Stimulated activated naive CD8-positive, alpha-beta T cell treated with anti-CD3 and anti-CD28 coated beads, Interleukin-15, Interleukin-2, amounts not matched to agents 100 ng/mL and 50 ng/mL, for 24 hours (primary cell): ENCODE measurements around the gene DOCK7.
"Not testable (repeated sequence)": the region's sequence is repeated elsewhere in the genome, so short reads cannot be mapped to it uniquely, and the experiment has no call there.

Experiments used
- H3K27ac Mint-ChIP-seq: one replicate; pipeline ENCODE4 v1.8.0; 2021; ENCODE audit warnings: mild to moderate bottlenecking, mixed read lengths
- H3K27me3 Mint-ChIP-seq: one replicate; pipeline ENCODE4 v1.8.0; 2021; ENCODE audit warnings: mixed read lengths
- H3K36me3 Mint-ChIP-seq: one replicate; pipeline ENCODE4 v1.8.0; 2021; ENCODE audit warnings: low read depth, mixed read lengths
- H3K4me1 Mint-ChIP-seq: one replicate; pipeline ENCODE4 v1.8.0; 2021; ENCODE audit warnings: low read depth, mixed read lengths
- H3K4me3 Mint-ChIP-seq: one replicate; pipeline ENCODE4 v1.8.0; 2021; ENCODE audit warnings: mild to moderate bottlenecking, mixed read lengths
- H3K9me3 Mint-ChIP-seq: one replicate; pipeline ENCODE4 v1.8.0; 2021; ENCODE audit warnings: mixed read lengths

DOCK7 gene

GRCh38 chr1:62676611-62677356 lies 11.4 kb downstream of the DOCK7 start:
- no peaks in the 10 kb centered on the region for H3K36me3 Mint-ChIP-seq
- H3K9me3 Mint-ChIP-seq: no peaks in the 10 kb centered on the region

GRCh38 chr1:62673629-62674028 lies 14.6 kb downstream of the DOCK7 start:
- no peaks in the 10 kb centered on the region for H3K9me3 Mint-ChIP-seq

More at GRCh38 chr1:62676611-62677356, 11.4 kb downstream of the DOCK7 start:
- Mint-ChIP-seq H3K4me1 (peaks cover 10% of the 10 kb centered on the region), H3K27ac (no peak overlapping the region), H3K4me3 (no peak overlapping the region), H3K27me3 (no peaks in the 10 kb centered on the region)

GRCh38 chr1:62672029-62672428 lies 16.2 kb downstream of the DOCK7 start:
- no peaks in the 10 kb centered on the region for H3K27me3 Mint-ChIP-seq
- H3K36me3 Mint-ChIP-seq: no peaks in the 10 kb centered on the region
- peaks cover 8% of the 10 kb centered on the region for H3K4me1 Mint-ChIP-seq
- H3K27ac Mint-ChIP-seq: no peak overlapping the region
- H3K4me3 Mint-ChIP-seq: no peak overlapping the region
- H3K9me3 Mint-ChIP-seq: no peaks in the 10 kb centered on the region

More at GRCh38 chr1:62673629-62674028, 14.6 kb downstream of the DOCK7 start:
- Mint-ChIP-seq H3K27me3 (no peaks in the 10 kb centered on the region), H3K27ac (no peak overlapping the region), H3K4me1 (peaks cover 10% of the 10 kb centered on the region), H3K4me3 (no peak overlapping the region), H3K36me3 (no peaks in the 10 kb centered on the region)

- Mint-ChIP-seq H3K4me3 (no peak overlapping the region), H3K36me3 (peaks cover 4% of the 10 kb centered on the region), H3K9me3 (no peaks in the 10 kb centered on the region), H3K27me3 (no peaks in the 10 kb centered on the region), H3K4me1 (no peaks in the 10 kb centered on the region), H3K27ac (no peak overlapping the region)
Measured at GRCh38 chr1:62654744-62655143, 33.4 kb downstream of the DOCK7 start.

- no peak overlapping the region for H3K27ac Mint-ChIP-seq
- H3K27me3 Mint-ChIP-seq: no peaks in the 10 kb centered on the region
- no peak overlapping the region for H3K4me3 Mint-ChIP-seq
- no peaks in the 10 kb centered on the region for H3K9me3 Mint-ChIP-seq
- H3K4me1 Mint-ChIP-seq: no peaks in the 10 kb centered on the region
- peaks cover 4% of the 10 kb centered on the region for H3K36me3 Mint-ChIP-seq
Measured at GRCh38 chr1:62652387-62652786, 35.8 kb downstream of the DOCK7 start.

GRCh38 chr1:62643283-62643682 lies 44.9 kb downstream of the DOCK7 start:
- Mint-ChIP-seq H3K27ac (no peak overlapping the region), H3K27me3 (no peaks in the 10 kb centered on the region), H3K36me3 (peaks cover 21% of the 10 kb centered on the region), H3K4me1 (no peaks in the 10 kb centered on the region), H3K9me3 (no peaks in the 10 kb centered on the region), H3K4me3 (no peak overlapping the region)

- H3K9me3 Mint-ChIP-seq: no peaks in the 10 kb centered on the region
- H3K4me1 Mint-ChIP-seq: no peaks in the 10 kb centered on the region
- H3K4me3 Mint-ChIP-seq: no peak overlapping the region
- H3K36me3 Mint-ChIP-seq: peaks cover 10% of the 10 kb centered on the region
- H3K27ac Mint-ChIP-seq: no peak overlapping the region
- H3K27me3 Mint-ChIP-seq: no peaks in the 10 kb centered on the region
Measured at GRCh38 chr1:62637392-62638105, 50.6 kb downstream of the DOCK7 start.

GRCh38 chr1:62628506-62628905 lies 59.7 kb downstream of the DOCK7 start:
- H3K27ac Mint-ChIP-seq: no peak overlapping the region
- no peaks in the 10 kb centered on the region for H3K27me3 Mint-ChIP-seq
- H3K9me3 Mint-ChIP-seq: no peaks in the 10 kb centered on the region
- H3K4me3 Mint-ChIP-seq: no peak overlapping the region
- H3K36me3 Mint-ChIP-seq: peaks cover 24% of the 10 kb centered on the region
- H3K4me1 Mint-ChIP-seq: peaks cover 12% of the 10 kb centered on the region

- Mint-ChIP-seq H3K4me1 (peaks cover 15% of the 10 kb centered on the region), H3K9me3 (no peaks in the 10 kb centered on the region), H3K27me3 (no peaks in the 10 kb centered on the region), H3K4me3 (no peak overlapping the region), H3K36me3 (peaks cover 10% of the 10 kb centered on the region), H3K27ac (no peak overlapping the region)
Measured at GRCh38 chr1:62625415-62625814, 62.8 kb downstream of the DOCK7 start.

- Mint-ChIP-seq H3K36me3 (peaks cover 11% of the 10 kb centered on the region), H3K27ac (no peak overlapping the region), H3K9me3 (no peaks in the 10 kb centered on the region), H3K4me1 (peaks cover 15% of the 10 kb centered on the region), H3K27me3 (no peaks in the 10 kb centered on the region), H3K4me3 (no peak overlapping the region)
Measured at GRCh38 chr1:62621907-62622306, 66.3 kb downstream of the DOCK7 start.

GRCh38 chr1:62613890-62614289 lies 74.3 kb downstream of the DOCK7 start:
- H3K27me3 Mint-ChIP-seq: no peaks in the 10 kb centered on the region
- H3K36me3 Mint-ChIP-seq: peaks cover 4% of the 10 kb centered on the region
- H3K9me3 Mint-ChIP-seq: no peaks in the 10 kb centered on the region
- no peak overlapping the region for H3K27ac Mint-ChIP-seq
- no peak overlapping the region for H3K4me3 Mint-ChIP-seq
- no peaks in the 10 kb centered on the region for H3K4me1 Mint-ChIP-seq

GRCh38 chr1:62613325-62613727 lies 74.9 kb downstream of the DOCK7 start:
- Mint-ChIP-seq H3K36me3 (peaks cover 4% of the 10 kb centered on the region), H3K9me3 (no peaks in the 10 kb centered on the region), H3K27me3 (no peaks in the 10 kb centered on the region), H3K4me1 (no peaks in the 10 kb centered on the region), H3K4me3 (no peak overlapping the region), H3K27ac (no peak overlapping the region)

GRCh38 chr1:62612770-62613169 lies 75.4 kb downstream of the DOCK7 start:
- no peaks in the 10 kb centered on the region for H3K27me3 Mint-ChIP-seq
- H3K27ac Mint-ChIP-seq: no peak overlapping the region
- H3K36me3 Mint-ChIP-seq: peaks cover 4% of the 10 kb centered on the region
- no peaks in the 10 kb centered on the region for H3K4me1 Mint-ChIP-seq
- no peaks in the 10 kb centered on the region for H3K9me3 Mint-ChIP-seq
- H3K4me3 Mint-ChIP-seq: no peak overlapping the region

GRCh38 chr1:62610588-62610987 lies 77.6 kb downstream of the DOCK7 start:
- H3K4me1 Mint-ChIP-seq, H3K4me3 Mint-ChIP-seq, H3K27me3 Mint-ChIP-seq, H3K27ac Mint-ChIP-seq, H3K36me3 Mint-ChIP-seq, H3K9me3 Mint-ChIP-seq: not testable (repeated sequence)

- Mint-ChIP-seq H3K9me3 (no peaks in the 10 kb centered on the region), H3K36me3 (peaks cover 4% of the 10 kb centered on the region), H3K27me3 (no peaks in the 10 kb centered on the region), H3K27ac (no peak overlapping the region), H3K4me1 (no peaks in the 10 kb centered on the region), H3K4me3 (no peak overlapping the region)
Measured at GRCh38 chr1:62608905-62609304, 79.3 kb downstream of the DOCK7 start.
